GM18517 (cell line): ENCODE results near the gene EFHC1.
"Not testable (repeated sequence)": the region's sequence is repeated elsewhere in the genome, so short reads cannot be mapped to it uniquely, and the experiment has no call there.

Experiments used
- ATAC-seq: cut with Tn5 transposase; IDR thresholded peaks from one replicate; pipeline ENCODE4 v1.9.1; 2021; ENCODE audit warnings: mild to moderate bottlenecking, moderate library complexity; ENCODE audit not compliant: unreplicated experiment

The EFHC1 gene

GRCh38 chr6:52419809-52420667 is at the start of gene EFHC1:
Gene EFHC1 (plus strand): TSS chr6:52420342. CDS start chr6:52420411, 69 bp downstream.
- peak; percentile 91 for ATAC-seq

GRCh38 chr6:52371656-52372191 is 48.4 kb upstream of the EFHC1 start:
- no peak for ATAC-seq

GRCh38 chr6:52373151-52373690 is 46.9 kb upstream of the EFHC1 start:
- ATAC-seq: no peak

GRCh38 chr6:52374247-52374646 is 45.9 kb upstream of the EFHC1 start:
- no peak for ATAC-seq

- no peak for ATAC-seq
Observed at GRCh38 chr6:52375780-52376556, 44.2 kb upstream of the EFHC1 start.

GRCh38 chr6:52376763-52377162 is 43.4 kb upstream of the EFHC1 start:
- ATAC-seq: no peak

- no peak for ATAC-seq
Observed at GRCh38 chr6:52377538-52378221, 42.5 kb upstream of the EFHC1 start.

- no peak for ATAC-seq
Observed at GRCh38 chr6:52381249-52381648, 38.9 kb upstream of the EFHC1 start.

GRCh38 chr6:52384145-52384766 is 35.9 kb upstream of the EFHC1 start:
- ATAC-seq: no peak

GRCh38 chr6:52385074-52385473 is 35.1 kb upstream of the EFHC1 start:
- ATAC-seq: no peak

- ATAC-seq: not testable (repeated sequence)
Observed at GRCh38 chr6:52388119-52388518, 32.0 kb upstream of the EFHC1 start.

- ATAC-seq: no peak
Observed at GRCh38 chr6:52388790-52389189, 31.4 kb upstream of the EFHC1 start.

GRCh38 chr6:52389264-52389625 is 30.9 kb upstream of the EFHC1 start:
- no peak for ATAC-seq

GRCh38 chr6:52389626-52390360 is 30.3 kb upstream of the EFHC1 start:
- peak; percentile 54 for ATAC-seq

GRCh38 chr6:52390361-52390727 is 29.8 kb upstream of the EFHC1 start:
- peak; percentile 42 for ATAC-seq

GRCh38 chr6:52391599-52391998 is 28.5 kb upstream of the EFHC1 start:
- no peak for ATAC-seq

- no peak for ATAC-seq
Observed at GRCh38 chr6:52392944-52393343, 27.2 kb upstream of the EFHC1 start.

- no peak for ATAC-seq
Observed at GRCh38 chr6:52393780-52394179, 26.4 kb upstream of the EFHC1 start.

- peak; percentile 70 for ATAC-seq
Observed at GRCh38 chr6:52394251-52394666, 25.9 kb upstream of the EFHC1 start.

GRCh38 chr6:52395969-52396368 is 24.2 kb upstream of the EFHC1 start:
- no peak for ATAC-seq
